ENCODE results near the gene TMEM218.
"Not testable (repeated sequence)": the region's sequence is repeated elsewhere in the genome, so short reads cannot be mapped to it uniquely, and the experiment has no call there.

Gene TMEM218

DNA sequence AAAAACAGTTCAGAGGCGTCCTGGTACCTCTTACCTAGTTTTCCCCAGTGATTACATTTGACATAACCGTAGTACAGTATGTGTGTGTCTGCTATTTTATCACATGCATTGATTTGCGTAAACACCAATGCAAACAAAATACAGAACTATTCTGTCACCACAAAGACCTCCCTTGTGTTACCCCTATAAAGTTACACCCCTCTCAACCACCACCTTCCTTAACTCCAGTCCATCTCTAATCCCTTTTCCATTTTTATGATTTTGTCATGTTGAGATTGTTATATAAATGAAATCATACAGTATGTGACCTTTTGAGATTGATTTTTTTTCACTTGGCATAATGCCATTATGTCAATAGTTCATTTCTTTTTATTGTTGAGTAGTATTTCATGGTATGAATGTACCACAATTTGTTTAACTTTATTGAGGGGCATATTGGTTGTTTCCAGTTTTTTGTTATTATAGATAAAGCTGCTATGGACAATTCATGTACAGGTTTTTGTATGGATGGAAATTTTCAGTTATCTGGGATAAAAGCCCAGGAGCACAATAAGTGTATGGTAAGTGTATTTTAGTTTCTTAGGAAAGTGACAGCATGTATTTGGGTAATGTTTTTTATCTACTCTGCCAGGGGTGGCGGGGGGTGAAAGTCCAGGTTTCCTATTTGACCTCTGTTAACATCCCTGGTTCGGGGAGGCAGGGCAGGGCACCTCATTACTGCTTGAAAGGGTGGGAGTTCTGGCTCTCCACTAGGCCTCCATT, 54.3 kb downstream of the TMEM218 start:
- no peaks in the 10 kb centered on the region for H3K9me3 ChIP-seq
- TF ChIP-seq, protein P1, sequence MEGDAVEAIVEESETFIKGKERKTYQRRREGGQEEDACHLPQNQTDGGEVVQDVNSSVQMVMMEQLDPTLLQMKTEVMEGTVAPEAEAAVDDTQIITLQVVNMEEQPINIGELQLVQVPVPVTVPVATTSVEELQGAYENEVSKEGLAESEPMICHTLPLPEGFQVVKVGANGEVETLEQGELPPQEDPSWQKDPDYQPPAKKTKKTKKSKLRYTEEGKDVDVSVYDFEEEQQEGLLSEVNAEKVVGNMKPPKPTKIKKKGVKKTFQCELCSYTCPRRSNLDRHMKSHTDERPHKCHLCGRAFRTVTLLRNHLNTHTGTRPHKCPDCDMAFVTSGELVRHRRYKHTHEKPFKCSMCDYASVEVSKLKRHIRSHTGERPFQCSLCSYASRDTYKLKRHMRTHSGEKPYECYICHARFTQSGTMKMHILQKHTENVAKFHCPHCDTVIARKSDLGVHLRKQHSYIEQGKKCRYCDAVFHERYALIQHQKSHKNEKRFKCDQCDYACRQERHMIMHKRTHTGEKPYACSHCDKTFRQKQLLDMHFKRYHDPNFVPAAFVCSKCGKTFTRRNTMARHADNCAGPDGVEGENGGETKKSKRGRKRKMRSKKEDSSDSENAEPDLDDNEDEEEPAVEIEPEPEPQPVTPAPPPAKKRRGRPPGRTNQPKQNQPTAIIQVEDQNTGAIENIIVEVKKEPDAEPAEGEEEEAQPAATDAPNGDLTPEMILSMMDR (IDR thresholded peaks at IDR 0.05; ENCODE audit: low read depth, low read length): no peak
- H3K4me1 ChIP-seq: no peaks in the 10 kb centered on the region
- no peaks in the 10 kb centered on the region for H3K36me3 ChIP-seq
- no peak for DNase-seq
- peaks cover 6% of the 10 kb centered on the region for H3K27me3 ChIP-seq
- H3K4me3 ChIP-seq (ENCODE audit: low read depth, low read length): no peak overlapping the region

DNA sequence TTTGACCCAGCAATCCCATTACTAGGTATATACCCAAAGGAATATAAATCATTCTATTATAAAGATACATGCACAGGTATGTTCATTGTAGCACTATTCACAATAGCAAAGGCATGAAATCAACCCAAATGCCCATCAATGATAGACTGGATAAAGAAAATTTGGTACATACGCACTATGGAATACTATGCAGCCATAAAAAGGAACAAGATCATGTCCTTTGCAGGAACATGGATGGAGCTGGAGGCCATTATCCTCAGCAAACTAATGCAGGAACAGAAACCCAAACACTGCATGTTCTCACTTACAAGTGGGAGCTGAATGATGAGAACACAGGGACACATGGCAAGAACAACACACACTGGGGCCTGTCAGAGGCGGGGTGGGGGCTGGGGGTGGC, 55.3 kb downstream of the TMEM218 start:
- not testable (repeated sequence) for DNase-seq, H3K9me3 ChIP-seq

DNA sequence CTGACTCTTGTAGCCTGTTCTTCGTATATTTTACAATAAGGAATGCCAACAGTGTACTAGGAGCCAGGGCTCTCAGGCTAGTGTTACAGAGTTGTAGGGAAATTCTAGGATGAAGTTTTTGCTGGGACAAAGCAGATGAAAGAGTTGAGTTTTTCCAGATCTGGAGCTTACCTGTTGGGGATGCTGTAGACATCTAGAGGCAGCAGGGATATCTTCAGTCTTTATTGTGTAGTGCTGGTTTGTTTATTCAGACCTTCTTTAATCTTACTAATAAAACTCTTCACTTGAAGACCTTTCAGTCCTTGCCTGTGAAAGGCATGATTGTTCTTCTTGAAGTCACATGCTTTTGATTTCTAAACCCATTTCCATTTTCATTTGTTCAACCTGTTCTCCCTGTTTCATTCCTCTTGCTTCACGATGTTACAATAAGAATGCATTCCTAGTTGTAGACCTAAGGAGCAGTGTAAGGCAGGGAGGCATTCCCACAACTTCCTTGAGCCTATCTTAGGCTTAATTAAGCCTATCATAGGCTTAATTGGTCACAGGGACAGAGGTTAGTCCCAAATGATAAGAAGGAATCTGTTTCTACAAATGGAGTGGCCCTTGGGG, 56.2 kb downstream of the TMEM218 start:
- no peak overlapping the region for H3K4me3 ChIP-seq (ENCODE audit: low read depth, low read length)
- TF ChIP-seq, protein P1 (IDR thresholded peaks at IDR 0.05; ENCODE audit: low read depth, low read length): no peak
- H3K9me3 ChIP-seq: no peaks in the 10 kb centered on the region
- H3K36me3 ChIP-seq: no peaks in the 10 kb centered on the region
- no peaks in the 10 kb centered on the region for H3K27me3 ChIP-seq
- H3K4me1 ChIP-seq: no peaks in the 10 kb centered on the region
- no peak for DNase-seq

More for the DNA sequence above, 55.3 kb downstream of the TMEM218 start:
- not testable (repeated sequence) for H3K4me3 ChIP-seq (ENCODE audit: low read depth, low read length); H3K27me3 ChIP-seq; H3K4me1 ChIP-seq; H3K36me3 ChIP-seq

DNA sequence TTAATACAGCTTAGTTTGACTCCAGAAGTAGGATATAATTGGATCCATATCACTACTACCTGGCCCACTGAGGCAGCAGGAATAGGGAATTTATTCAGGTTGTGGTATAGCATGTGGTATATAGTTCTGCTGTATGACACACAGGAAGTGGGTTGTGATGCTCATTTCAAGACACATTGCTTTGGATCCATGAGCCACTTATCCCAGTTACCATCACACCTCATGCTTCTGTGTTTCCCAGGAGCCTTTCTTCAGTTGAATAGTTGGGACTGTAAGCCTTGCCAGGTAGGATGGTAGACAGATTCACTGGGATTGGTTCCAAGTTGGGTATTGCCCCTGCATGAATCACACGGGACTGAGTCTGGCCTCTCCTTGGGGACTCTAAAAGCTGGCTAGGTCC, 58.3 kb downstream of the TMEM218 start:
- DNase-seq: no peak
- Histone ChIP-seq H3K36me3 (no peaks in the 10 kb centered on the region), H3K9me3 (no peaks in the 10 kb centered on the region), H3K4me1 (no peaks in the 10 kb centered on the region), H3K27me3 (no peaks in the 10 kb centered on the region), H3K4me3 (ENCODE audit: low read depth, low read length) (no peak overlapping the region)
- TF ChIP-seq, protein P1 (IDR thresholded peaks at IDR 0.05; ENCODE audit: low read depth, low read length): no peak

DNA sequence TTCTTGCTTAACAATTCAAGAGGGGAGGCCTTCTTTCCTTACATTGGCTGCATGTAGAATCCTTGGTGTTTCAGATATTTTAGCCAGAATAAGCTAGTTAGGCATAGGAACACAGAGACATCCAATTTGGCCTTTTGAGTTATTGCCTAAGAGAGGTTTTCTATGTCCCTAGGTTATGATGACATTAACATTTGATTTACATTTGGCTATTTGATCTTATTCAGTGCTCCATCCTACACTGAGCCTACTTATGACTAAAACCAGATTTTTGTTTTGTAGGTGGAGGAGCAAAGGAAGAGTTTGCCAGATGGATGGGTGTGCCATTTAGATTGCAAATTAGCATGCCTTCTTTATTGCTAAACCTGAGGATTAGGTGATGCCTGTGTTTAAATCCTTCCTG, 59.4 kb downstream of the TMEM218 start:
- TF ChIP-seq, protein P1 (IDR thresholded peaks at IDR 0.05; ENCODE audit: low read depth, low read length): no peak
- Histone ChIP-seq H3K4me1 (no peaks in the 10 kb centered on the region), H3K9me3 (no peaks in the 10 kb centered on the region), H3K4me3 (ENCODE audit: low read depth, low read length) (no peak overlapping the region), H3K36me3 (no peaks in the 10 kb centered on the region), H3K27me3 (no peaks in the 10 kb centered on the region)
- DNase-seq: no peak

DNA sequence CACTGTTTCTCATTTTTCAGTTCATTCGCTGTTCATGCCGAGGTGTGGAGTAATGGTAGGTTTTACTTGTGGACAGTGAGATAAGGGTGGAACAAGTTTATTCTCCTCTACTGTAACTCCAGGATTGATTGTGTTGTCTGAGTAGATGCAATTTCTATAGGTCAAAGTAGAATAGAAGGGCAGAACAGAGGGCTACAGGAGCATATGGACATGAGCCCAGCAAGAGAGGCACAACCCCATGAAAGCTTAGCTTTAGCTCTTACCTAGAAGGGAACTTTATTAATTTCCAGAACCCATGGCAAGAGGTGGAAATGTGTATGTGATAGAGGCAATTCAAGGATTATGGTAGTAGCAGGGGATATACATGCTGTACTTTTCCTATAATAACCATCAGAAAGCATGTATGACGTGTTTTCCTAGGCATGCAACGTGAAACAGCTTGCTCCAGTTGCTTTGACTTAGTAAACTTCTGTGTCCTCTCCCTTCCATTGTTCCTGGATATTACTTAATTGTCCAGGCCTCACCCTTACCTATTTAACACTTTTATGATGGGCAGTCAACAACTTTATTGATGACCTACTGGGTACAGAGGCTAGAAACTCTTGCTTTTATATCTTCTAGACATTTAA, 62.1 kb downstream of the TMEM218 start:
- TF ChIP-seq, protein P1 (IDR thresholded peaks at IDR 0.05; ENCODE audit: low read depth, low read length): no peak
- Histone ChIP-seq H3K4me3 (ENCODE audit: low read depth, low read length) (no peak overlapping the region), H3K27me3 (no peaks in the 10 kb centered on the region), H3K4me1 (no peaks in the 10 kb centered on the region), H3K36me3 (no peaks in the 10 kb centered on the region), H3K9me3 (no peaks in the 10 kb centered on the region)
- DNase-seq: no peak
